Measurements from ENCODE around the gene SNAPC2.

Gene SNAPC2

GRCh38 chr19:7965921-7966665 is 46.0 kb downstream of the SNAPC2 start:
- DNase-seq (ENCODE audit: low read depth in 2 of 3, low spot score in 2 of 3) = no peak

- DNase-seq (ENCODE audit: low read depth in 2 of 3, low spot score in 2 of 3) = no peak
Measured at GRCh38 chr19:7968008-7968795, 48.1 kb downstream of the SNAPC2 start.

GRCh38 chr19:7968796-7969554 is 48.8 kb downstream of the SNAPC2 start:
- DNase-seq (ENCODE audit: low read depth in 2 of 3, low spot score in 2 of 3) = no peak

- no peak for DNase-seq (ENCODE audit: low read depth in 2 of 3, low spot score in 2 of 3)
Measured at GRCh38 chr19:7969555-7969939, 49.4 kb downstream of the SNAPC2 start.

- DNase-seq (ENCODE audit: low read depth in 2 of 3, low spot score in 2 of 3) = no peak
Measured at GRCh38 chr19:7970716-7971448, 50.7 kb downstream of the SNAPC2 start.

- no peak for DNase-seq (ENCODE audit: low read depth in 2 of 3, low spot score in 2 of 3)
Measured at GRCh38 chr19:7971553-7972520, 51.7 kb downstream of the SNAPC2 start.

Measured in activated CD8-positive, alpha-beta memory T cell treated with anti-CD3 and anti-CD28 coated beads for 48 hours (primary cell).